Liver (tissue), 9 donors: ENCODE data around the gene GPN1. TPM values are rescaled to one million over a fixed set of nuclear protein-coding genes. Genes with fewer than 3 reads are reported as not detected.

ENCODE experiments used
- DNase-seq: peaks from one replicate; pipeline ENCODE4 v3.0.0-alpha.2; 2017; ENCODE audit warnings: low spot score
- H3K27ac ChIP-seq, 2 donors: one replicate each; pipeline ENCODE4 v1.7.0; 2013; ENCODE audit warnings: inconsistent platforms in 2 of 2, low read length in 2 of 2, control low read depth in 1 of 2, low read depth in 1 of 2, mild to moderate bottlenecking in 1 of 2
- H3K27me3 ChIP-seq, 4 donors: one replicate each; pipeline versions ENCODE4 v1.6.1 to v1.7.0; 2013; ENCODE audit warnings: low read length in 3 of 4, inconsistent platforms in 1 of 4, mild to moderate bottlenecking in 1 of 4, moderate library complexity in 1 of 4; ENCODE audit not compliant: control insufficient read depth in 4 of 4, insufficient read depth in 4 of 4
- H3K36me3 ChIP-seq, 4 donors: one replicate each; pipeline versions ENCODE4 v1.6.1 to v1.7.0; 2013; ENCODE audit warnings: low read length in 3 of 4, mild to moderate bottlenecking in 3 of 4, low read depth in 1 of 4, moderate library complexity in 1 of 4; ENCODE audit not compliant: control insufficient read depth in 4 of 4, insufficient read depth in 3 of 4
- H3K4me1 ChIP-seq, 4 donors: one replicate each; pipeline versions ENCODE4 v1.6.1 to v1.7.0; 2013; ENCODE audit warnings: low read length in 3 of 4, mild to moderate bottlenecking in 3 of 4, moderate library complexity in 1 of 4; ENCODE audit not compliant: control insufficient read depth in 4 of 4, insufficient read depth in 4 of 4
- H3K4me3 ChIP-seq, 3 donors: one replicate each; pipeline versions ENCODE4 v1.6.1 to v1.7.0; 2013; ENCODE audit warnings: low read length in 3 of 3, control low read depth in 1 of 3, low read depth in 1 of 3, mild to moderate bottlenecking in 1 of 3
- H3K9ac ChIP-seq, 2 donors: one replicate each; pipeline ENCODE4 v1.7.0; 2013; ENCODE audit warnings: low read length in 2 of 2, mild to moderate bottlenecking in 2 of 2, moderate library complexity in 2 of 2, control low read depth in 1 of 2, low read depth in 1 of 2
- H3K9me3 ChIP-seq, 4 donors: one replicate each; pipeline versions ENCODE4 v1.6.1 to v1.7.0; 2013; ENCODE audit warnings: low read length in 3 of 4; ENCODE audit not compliant: control insufficient read depth in 4 of 4
- EGR1 ChIP-seq, 2 donors: IDR thresholded peaks; 2 replicates each; pipeline ENCODE4 v1.6.1; 2016 to 2018; ENCODE audit warnings: antibody characterized with exemption in 2 of 2, low read depth in 2 of 2
- FOXA1 ChIP-seq: IDR thresholded peaks from 2 replicates; pipeline ENCODE4 v1.6.1; 2016; ENCODE audit warnings: antibody characterized with exemption
- FOXA2 ChIP-seq: IDR thresholded peaks from 2 replicates; pipeline ENCODE4 v1.6.1; 2016; ENCODE audit warnings: antibody characterized with exemption
- GABPA ChIP-seq, 2 donors: IDR thresholded peaks in 1 of 2; conservative IDR thresholded peaks in 1 of 2; 2 replicates each; pipeline ENCODE4 v1.6.1; 2016; ENCODE audit warnings: antibody characterized with exemption in 2 of 2, mild to moderate bottlenecking in 1 of 2, moderate library complexity in 1 of 2
- HNF4A ChIP-seq, 2 donors: conservative IDR thresholded peaks; 2 replicates each; pipeline ENCODE4 v1.6.1; 2016; ENCODE audit warnings: antibody characterized with exemption in 2 of 2, mild to moderate bottlenecking in 2 of 2
- HNF4G ChIP-seq: IDR thresholded peaks from 2 replicates; pipeline ENCODE4 v1.6.1; 2016; ENCODE audit warnings: antibody characterized with exemption
- JUND ChIP-seq, 2 donors: IDR thresholded peaks; 2 replicates each; pipeline ENCODE4 v1.6.1; 2016; ENCODE audit warnings: antibody characterized with exemption in 2 of 2
- MAX ChIP-seq: IDR thresholded peaks from 2 replicates; pipeline ENCODE4 v1.6.1; 2016; ENCODE audit warnings: antibody characterized with exemption
- NR2F2 ChIP-seq: IDR thresholded peaks from 2 replicates; pipeline ENCODE4 v1.6.1; 2016; ENCODE audit warnings: antibody characterized with exemption
- RAD21 ChIP-seq, 2 donors: IDR thresholded peaks; 2 replicates each; pipeline ENCODE4 v1.6.1; 2016; ENCODE audit warnings: antibody characterized with exemption in 2 of 2, mild to moderate bottlenecking in 2 of 2
- RXRA ChIP-seq, 2 donors: IDR thresholded peaks; 2 replicates each; pipeline ENCODE4 v1.6.1; 2017 to 2018; ENCODE audit warnings: antibody characterized with exemption in 2 of 2, mild to moderate bottlenecking in 1 of 2
- SP1 ChIP-seq: IDR thresholded peaks from 2 replicates; pipeline ENCODE4 v1.6.1; 2018; ENCODE audit warnings: antibody characterized with exemption, mild to moderate bottlenecking
- TAF1 ChIP-seq: conservative IDR thresholded peaks from 2 replicates; pipeline ENCODE4 v1.6.1; 2016; ENCODE audit warnings: antibody characterized with exemption, mild to moderate bottlenecking
- YY1 ChIP-seq: IDR thresholded peaks from 2 replicates; pipeline ENCODE4 v1.6.1; 2016; ENCODE audit warnings: antibody characterized with exemption, mild to moderate bottlenecking
- ZBTB33 ChIP-seq: IDR thresholded peaks from 2 replicates; pipeline ENCODE4 v1.6.1; 2016; ENCODE audit warnings: antibody characterized with exemption
- WGBS: extraction: QIAGEN DNeasy Blood & Tissue Kit; methylation state at CpG from one replicate; pipeline ENCODE4 v1.1.7; 2013; 5-methylcytosine and 5-hydroxymethylcytosine counted together
- polyA plus RNA-seq, 2 donors: library from polyadenylated mRNA; stranded (reverse) in 1 of 2; unstranded in 1 of 2; fragments of 200-250 nt in 1 of 2; fragments of >200 nt in 1 of 2; fragmentation: Nextera tagmentation in 1 of 2; extraction: Ambion mirVana in 1 of 2; gene quantifications; one replicate each; pipeline versions ENCODE4 v1.2.1 to v1.2.3, GENCODE V29; 2013 to 2015
- total RNA-seq, 2 donors: library from RNA; depleted of rRNA; stranded (reverse); fragments of >200 nt; gene quantifications; one replicate each; pipeline ENCODE4 v1.2.3, GENCODE V29; 2014
- TF ChIP-seq, protein P1 (sequence below): IDR thresholded peaks from 2 replicates; pipeline ENCODE4 v1.6.1; 2016; ENCODE audit warnings: antibody characterized with exemption
- TF ChIP-seq, protein P2 (sequence below): fragments of 150-350 bp; IDR thresholded peaks from 2 replicates; pipeline ENCODE4 v1.5.1; 2017; ENCODE audit warnings: improper control_type of control experiment, low read depth, low read length; ENCODE audit not compliant: missing input control
- TF ChIP-seq, protein P3 (sequence below): IDR thresholded peaks from 2 replicates; pipeline ENCODE4 v1.6.1; 2016; ENCODE audit warnings: antibody characterized with exemption, mild to moderate bottlenecking
- donor health status: healthy.
- donor health status: healthy.
- donor health status: healthy.
- donor health status: healthy.
- donor health status: healthy.

Gene GPN1
- total and polyA plus RNA-seq, 4 donors: 10.7 to 17.2 (median 12.4) TPM

- WGBS: 97% methylated on average over 2 of the region's 2 CpGs
- Histone ChIP-seq H3K27me3 (no peaks in the 10 kb centered on the region), H3K4me3 (no peak overlapping the region), H3K9me3 (no peaks in the 10 kb centered on the region), H3K9ac (no peak overlapping the region), H3K36me3 (peaks cover 8 to 44% (median 27%) of the 10 kb centered on the region in 4 donors), H3K27ac (no peak overlapping the region), H3K4me1 (no peaks in the 10 kb centered on the region)
- TF ChIP-seq RXRA (IDR thresholded peaks at IDR 0.05) (no peak), EGR1 (IDR thresholded peaks at IDR 0.05; ENCODE audit: low read depth in 2 of 2) (no peak), FOXA2 (no peak), TAF1 (no peak), ZBTB33 (no peak), GABPA (IDR thresholded peaks at IDR 0.05 in 1 of 2, conservative IDR thresholded peaks at IDR 0.05 in 1 of 2) (no peak), MAX (no peak), SP1 (no peak), HNF4A (conservative IDR thresholded peaks at IDR 0.05) (no peak), HNF4G (no peak), JUND (IDR thresholded peaks at IDR 0.05) (no peak), NR2F2 (no peak), RAD21 (IDR thresholded peaks at IDR 0.05) (no peak), YY1 (no peak), FOXA1 (no peak)
- TF ChIP-seq, protein P1, sequence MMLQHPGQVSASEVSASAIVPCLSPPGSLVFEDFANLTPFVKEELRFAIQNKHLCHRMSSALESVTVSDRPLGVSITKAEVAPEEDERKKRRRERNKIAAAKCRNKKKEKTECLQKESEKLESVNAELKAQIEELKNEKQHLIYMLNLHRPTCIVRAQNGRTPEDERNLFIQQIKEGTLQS: no peak
- TF ChIP-seq, protein P2, sequence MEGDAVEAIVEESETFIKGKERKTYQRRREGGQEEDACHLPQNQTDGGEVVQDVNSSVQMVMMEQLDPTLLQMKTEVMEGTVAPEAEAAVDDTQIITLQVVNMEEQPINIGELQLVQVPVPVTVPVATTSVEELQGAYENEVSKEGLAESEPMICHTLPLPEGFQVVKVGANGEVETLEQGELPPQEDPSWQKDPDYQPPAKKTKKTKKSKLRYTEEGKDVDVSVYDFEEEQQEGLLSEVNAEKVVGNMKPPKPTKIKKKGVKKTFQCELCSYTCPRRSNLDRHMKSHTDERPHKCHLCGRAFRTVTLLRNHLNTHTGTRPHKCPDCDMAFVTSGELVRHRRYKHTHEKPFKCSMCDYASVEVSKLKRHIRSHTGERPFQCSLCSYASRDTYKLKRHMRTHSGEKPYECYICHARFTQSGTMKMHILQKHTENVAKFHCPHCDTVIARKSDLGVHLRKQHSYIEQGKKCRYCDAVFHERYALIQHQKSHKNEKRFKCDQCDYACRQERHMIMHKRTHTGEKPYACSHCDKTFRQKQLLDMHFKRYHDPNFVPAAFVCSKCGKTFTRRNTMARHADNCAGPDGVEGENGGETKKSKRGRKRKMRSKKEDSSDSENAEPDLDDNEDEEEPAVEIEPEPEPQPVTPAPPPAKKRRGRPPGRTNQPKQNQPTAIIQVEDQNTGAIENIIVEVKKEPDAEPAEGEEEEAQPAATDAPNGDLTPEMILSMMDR: no peak
- TF ChIP-seq, protein P3, sequence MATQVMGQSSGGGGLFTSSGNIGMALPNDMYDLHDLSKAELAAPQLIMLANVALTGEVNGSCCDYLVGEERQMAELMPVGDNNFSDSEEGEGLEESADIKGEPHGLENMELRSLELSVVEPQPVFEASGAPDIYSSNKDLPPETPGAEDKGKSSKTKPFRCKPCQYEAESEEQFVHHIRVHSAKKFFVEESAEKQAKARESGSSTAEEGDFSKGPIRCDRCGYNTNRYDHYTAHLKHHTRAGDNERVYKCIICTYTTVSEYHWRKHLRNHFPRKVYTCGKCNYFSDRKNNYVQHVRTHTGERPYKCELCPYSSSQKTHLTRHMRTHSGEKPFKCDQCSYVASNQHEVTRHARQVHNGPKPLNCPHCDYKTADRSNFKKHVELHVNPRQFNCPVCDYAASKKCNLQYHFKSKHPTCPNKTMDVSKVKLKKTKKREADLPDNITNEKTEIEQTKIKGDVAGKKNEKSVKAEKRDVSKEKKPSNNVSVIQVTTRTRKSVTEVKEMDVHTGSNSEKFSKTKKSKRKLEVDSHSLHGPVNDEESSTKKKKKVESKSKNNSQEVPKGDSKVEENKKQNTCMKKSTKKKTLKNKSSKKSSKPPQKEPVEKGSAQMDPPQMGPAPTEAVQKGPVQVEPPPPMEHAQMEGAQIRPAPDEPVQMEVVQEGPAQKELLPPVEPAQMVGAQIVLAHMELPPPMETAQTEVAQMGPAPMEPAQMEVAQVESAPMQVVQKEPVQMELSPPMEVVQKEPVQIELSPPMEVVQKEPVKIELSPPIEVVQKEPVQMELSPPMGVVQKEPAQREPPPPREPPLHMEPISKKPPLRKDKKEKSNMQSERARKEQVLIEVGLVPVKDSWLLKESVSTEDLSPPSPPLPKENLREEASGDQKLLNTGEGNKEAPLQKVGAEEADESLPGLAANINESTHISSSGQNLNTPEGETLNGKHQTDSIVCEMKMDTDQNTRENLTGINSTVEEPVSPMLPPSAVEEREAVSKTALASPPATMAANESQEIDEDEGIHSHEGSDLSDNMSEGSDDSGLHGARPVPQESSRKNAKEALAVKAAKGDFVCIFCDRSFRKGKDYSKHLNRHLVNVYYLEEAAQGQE: no peak
- DNase-seq: no peak
Observed at GRCh38 chr2:27606611-27607010, 22.2 kb upstream of the GPN1 start.
